HG03108 (cell line): ENCODE measurements around the gene RIC3.

ENCODE experiments used
- ATAC-seq: cut with Tn5 transposase; IDR thresholded peaks from one replicate; pipeline ENCODE4 v1.9.1; 2021; ENCODE audit warnings: moderate library complexity; ENCODE audit not compliant: unreplicated experiment

Gene RIC3

DNA sequence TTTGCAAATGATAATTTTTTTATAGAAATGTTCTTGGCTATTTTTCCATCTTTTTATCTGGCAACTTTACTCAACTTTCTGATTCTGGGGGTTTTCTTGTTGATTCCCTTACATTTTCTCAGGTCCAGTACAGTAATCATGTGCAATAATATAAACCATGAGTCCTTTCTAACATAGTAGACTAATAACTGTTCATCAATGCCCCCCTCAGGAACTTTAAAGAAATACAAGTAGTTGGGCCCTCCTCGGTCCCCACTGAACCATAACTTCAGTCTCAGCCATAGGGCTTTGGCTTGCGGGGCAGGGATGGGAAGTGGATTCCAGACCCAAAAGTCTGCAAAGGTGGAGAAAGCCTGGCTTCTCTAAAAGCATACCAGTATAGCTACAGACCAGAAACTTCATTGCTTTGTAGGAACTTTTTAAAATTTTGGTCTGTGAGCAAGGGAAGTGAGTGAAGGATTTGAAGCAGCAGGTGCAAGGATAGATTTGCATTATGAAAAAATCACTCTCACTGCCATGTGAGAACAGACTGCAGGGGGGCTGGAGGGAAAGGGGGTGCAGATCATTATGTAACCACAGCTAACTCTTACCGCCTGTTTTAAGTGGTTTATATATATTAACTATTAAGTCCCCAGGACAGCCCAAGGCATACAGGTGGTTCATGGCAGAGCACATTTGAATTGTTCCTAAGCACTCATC, 98.3 kb downstream of the RIC3 start:
- ATAC-seq, result no peak

DNA sequence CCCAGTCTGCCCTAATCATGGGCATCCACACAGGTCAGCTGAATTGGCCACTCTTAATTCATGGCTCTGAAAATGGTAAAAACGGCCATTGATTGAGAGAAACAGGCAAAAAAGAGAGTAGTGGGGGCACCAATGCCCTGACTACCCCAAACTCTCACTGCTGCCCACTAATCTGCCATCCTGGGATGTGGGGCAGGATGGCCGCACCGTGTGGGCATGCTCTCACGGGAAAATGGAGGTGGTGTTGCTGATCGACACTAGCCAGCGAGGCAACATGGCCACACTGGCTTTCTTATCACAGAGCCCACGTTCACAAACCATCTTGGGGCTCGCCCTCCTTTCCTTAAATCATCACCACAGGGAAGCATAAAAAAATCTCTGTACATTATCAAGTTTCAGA, 99.1 kb downstream of the RIC3 start:
- no peak for ATAC-seq

DNA sequence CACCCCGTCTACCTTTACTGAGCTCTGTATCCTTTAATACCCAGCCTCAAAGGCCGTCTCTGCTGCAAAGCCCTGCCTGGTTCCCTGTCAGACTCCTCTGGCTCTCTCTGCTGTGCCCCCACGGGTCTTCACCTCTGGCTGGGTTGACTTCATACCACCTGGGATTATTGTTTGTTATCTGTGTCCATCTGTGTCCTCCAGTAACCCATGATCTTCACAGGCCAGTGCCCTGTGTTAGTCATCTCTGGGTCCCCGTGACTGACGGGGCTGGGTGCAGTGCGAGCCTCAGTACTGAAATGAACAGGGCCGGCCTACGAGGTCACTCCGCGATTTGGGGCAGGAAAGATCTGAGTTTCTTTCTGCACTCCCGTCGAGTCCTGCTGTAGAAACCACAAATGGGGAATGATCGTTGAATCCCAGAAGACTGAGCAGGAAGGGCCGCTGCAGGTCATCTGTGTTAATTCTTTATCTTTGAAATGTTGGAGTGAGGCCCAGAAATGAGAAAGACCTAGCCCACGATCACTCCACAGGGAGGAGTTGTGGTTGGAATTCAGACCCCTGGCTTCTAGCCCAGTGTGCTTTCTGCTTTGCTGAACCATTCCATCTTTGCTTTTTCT, 100.1 kb downstream of the RIC3 start:
- no peak for ATAC-seq

DNA sequence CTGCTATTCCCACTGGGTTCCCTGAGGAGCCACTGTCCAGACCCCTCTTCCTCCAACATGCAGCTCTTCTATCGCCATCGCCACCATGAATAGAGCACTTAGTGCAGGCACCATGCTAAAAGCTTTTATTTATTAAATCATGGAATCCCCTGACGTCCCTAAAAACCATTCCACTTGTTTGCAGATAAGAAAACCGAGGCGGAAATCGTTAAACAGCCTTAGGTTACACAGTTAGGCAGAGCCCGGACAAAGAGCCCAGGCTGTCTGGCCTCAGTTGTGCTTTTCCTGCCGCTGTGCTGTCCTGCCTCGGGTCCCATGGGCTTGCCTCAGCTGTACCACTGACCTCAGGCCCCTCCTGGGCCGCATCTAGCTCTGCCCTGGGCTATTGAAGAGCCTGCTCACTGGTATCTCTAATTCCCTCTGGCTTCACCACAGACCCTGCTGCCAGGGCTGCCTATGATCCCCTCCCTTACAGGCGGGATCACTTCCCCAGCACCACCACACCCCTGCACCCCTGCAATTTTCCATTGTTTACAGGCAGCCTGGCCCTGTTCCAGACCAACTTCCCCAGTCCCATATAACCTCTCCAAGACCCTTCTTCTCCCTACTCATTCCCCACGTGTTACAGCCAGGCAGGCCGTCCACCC, 100.8 kb downstream of the RIC3 start:
- ATAC-seq, result no peak

DNA sequence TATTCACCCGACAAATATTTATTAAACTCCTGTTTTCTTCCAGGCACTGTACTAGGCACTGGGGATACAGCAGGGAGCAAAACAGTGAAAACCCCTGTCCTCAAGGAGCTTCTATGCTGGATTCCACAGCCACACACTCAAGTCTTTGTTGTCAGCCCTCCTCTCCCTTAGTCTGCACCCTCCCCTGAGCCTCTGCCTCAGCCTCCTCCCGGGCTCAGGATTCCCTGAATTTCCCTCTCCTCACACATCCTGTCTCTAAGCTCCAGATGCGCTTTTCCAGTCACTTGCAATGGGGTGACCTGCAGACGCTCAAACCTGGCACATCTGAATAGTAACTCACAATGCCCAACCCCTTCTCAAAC, 101.3 kb downstream of the RIC3 start:
- no peak for ATAC-seq

DNA sequence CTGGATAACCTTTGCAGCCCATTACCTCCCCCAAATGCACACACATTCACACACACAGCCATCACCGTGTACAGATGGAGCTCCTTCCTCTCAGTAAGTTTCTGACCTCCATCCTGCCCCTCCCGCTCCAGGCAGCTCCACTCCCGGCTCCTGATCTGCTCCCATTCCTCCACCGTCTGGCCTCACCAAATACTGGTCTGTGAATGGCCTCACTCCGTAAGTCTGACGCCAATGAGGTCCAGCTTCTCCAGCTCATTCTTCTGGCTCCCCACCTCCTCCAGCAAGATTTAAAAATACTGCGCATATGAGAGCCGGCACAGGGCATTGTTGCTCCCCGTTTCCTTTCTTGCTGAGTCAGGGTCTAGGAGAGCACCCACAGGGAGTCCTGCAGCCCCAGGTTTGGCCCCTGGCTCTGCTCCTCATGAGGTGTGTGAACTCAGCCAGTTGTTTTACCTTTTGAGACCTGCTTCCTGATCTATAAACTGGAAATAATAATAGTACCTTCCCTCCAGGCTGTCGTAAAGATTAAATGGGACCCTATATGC, 101.8 kb downstream of the RIC3 start:
- ATAC-seq, result no peak

DNA sequence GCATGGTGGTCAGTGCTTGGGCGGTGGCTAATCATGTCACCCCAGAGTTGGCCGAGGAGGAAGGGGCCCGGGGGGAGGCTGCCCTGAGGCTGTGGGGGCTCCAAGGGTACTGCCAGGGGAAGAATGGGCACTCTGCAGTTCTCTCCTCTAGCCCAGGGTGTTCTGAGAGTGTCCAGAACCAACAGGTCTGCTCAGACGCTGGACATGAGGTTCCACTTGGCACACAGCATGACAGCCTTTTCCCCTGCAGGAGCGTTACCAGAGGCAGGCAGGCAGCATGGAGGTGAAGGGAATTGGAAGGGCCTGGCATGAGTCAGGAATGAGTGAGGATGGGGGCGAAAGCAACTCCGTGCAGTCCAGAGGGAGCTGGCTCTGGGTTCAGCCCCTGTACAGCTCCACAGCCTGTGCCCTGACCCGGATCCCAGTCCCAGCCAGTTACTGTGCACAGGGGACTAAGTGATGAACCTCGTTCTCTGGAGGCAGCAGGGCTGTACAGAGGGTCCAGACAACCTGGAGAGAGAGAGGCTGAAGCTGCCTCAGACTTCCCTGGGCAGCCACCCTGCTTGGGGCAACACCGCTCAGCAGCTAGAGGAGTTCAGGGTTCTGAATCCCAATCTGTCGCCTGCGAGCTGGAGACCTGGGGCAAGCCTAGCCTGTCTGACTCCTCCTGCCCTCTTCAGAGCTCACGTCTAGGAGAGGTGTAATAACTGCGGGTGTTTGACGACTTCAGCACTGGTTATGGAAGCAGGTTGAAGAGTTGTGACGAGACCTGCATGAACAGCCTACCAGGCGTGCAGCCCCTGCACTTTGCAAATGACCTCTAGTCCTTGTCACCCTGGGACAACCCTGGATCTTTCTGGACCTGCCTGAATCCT, 102.6 kb downstream of the RIC3 start:
- ATAC-seq, result no peak

DNA sequence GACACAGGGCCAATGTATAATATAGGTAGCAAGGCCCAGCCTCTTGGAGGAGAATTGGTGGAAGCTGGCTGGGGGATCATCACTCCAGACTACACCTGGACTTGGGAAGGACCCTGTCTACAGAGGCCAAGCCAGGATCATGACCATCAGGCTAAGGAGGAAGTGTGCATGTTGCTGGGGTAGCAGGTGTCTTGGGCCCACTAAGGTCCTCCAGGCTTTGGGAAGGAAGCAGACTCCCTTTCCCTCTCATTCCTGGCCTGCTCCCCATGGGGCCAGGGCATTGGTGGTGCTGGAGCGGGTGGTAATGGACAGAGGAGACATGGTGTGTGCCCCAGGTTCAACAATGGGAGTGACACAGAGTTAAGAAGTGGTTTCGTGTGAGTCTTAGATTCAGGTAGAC, 103.8 kb downstream of the RIC3 start:
- no peak for ATAC-seq

DNA sequence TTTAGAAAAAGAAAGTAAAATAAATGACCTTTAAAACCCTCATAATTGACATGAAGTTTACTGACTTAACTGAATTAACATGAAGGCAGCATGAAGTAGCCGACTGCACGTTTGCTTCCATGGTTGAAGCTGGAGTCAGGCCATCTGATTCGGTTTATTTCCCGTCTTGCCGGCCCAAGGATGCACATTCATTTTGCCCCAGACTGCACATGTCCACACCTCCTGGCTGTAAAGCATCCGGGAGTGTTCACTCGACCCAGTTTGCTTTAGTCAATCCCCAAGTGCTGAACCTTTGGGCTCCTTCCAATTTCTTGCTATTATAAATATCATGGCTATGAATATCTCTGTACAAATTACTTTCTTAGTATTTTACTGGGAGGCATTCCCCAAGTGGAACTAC, 105.5 kb downstream of the RIC3 start:
- ATAC-seq, result no peak

DNA sequence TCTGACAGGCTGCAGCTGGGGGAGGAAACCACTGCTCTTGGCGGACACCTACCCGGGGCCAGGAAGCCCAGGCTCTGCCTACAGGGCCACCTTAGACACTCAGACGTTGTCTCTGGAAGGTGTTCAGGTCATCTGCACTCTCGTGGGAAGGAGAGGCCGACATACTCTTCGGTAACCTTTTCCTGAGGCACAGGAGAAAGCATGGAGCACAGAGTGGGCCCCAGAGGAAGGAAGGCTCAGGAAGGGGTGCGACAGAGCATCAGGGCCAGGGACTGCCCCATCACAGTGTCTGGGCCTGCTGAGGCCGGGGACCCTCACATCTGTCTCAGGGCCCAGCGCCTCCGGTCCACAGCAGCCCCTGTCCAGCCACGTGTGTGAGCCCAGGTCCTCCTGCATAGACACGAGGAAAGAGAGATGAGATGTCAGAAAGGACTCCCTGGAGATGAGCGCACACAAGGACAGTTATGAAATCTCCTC, 106.0 kb downstream of the RIC3 start:
- ATAC-seq, result no peak

DNA sequence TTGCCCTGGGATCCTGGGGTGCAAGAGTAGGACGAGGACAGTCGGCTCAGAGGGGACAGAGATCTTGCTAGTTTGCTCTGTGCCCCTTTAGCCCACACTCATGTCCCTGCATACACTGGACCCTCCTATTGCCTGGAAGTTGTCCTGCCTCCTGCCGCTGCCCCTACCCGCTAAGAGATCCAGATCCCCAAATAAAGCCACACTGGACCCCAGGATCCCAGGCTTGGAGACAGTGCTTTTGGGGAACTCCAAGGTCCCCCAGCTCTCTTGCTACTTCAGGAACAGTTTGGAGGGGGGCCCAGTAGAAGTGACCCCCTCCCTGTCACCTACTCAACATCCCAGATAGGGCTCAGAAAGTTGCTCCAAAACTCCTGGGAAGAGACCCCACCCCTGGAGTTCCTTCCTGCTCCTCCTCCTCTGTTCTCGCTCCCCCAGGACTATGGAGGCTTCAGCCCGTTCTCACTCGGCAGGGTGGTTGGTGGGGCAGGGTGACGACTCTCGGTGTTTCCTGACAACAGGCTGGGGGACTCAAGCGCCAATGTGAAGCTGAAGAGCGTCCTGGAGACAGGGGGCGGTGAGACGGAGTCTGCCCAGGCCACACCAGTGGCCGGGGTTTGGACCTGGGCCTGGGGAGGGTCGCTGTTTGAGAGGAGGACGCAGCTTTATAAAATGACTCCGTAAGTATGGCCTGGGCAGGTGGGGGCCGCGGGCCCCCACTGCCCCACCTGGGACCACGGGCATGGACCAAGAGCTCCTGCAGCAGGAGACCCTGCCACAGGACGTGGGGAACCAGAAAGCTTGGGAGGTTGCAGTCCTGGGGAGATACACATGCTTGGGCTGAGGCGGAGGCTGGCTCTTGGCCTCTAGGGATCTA, 107.0 kb downstream of the RIC3 start:
- ATAC-seq, result no peak

DNA sequence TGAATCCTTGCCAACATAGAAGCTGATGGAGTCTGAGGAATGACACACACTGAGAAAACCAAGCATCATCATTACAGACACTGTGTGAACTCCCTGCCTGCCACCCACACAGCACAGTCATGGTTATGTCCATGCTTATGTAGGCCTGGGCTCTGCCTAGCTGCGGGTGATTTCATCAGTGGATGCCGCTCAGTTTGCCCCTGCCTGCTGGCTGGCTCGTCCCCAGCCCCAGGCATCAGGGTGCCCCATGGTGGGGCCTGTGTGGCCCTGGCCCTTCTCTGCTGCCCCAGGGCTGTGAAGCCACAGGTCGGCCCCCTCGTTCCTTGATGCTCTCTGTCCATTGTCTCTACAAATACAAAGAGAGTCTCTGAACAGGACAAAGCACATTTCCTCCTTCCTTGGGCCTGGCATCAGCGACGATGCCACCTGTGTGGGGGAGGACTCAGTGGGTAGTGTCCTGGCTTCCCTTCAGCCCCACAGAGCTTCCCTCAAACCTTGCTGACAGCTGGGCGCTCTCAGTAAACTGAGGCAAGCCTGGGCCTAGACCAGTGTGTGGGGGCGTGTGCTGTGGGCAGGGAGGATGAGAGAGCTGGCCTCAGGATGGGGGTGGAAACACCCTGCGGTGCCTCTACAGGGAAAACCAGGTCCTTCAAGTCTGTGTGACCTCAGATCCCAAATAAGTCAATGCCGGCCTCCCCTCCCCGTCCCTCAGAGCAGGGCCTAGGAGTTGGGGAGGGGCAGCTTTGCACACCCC, 107.8 kb downstream of the RIC3 start:
- ATAC-seq, result no peak

DNA sequence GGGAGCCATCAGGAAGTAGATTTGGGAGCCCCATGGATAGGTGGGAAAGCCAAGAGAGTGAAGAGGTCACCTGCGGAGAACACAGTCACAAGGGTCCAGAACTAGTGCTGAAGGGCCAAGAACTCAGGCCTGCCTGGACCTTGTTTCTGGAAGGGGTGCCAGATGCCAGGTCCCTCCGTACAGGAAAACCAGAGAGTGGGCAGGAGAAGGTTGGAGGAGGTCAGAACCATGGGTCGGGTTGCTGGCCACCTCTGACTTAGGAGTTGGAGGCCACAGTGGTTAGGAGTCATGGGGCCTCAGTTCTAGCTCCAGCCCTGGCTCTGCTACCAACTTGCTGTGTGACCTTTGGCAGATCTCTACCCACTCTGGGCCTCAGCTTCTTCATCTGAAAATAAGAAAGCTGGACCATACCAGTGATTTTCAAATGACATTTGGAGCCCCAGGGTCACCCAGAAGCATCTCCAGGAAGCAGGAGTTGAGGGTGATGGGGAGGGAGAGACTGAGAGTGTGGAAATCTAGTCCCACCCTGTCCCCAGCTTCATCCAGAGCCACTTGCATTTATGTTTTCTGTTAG, 108.6 kb downstream of the RIC3 start:
- no peak for ATAC-seq

DNA sequence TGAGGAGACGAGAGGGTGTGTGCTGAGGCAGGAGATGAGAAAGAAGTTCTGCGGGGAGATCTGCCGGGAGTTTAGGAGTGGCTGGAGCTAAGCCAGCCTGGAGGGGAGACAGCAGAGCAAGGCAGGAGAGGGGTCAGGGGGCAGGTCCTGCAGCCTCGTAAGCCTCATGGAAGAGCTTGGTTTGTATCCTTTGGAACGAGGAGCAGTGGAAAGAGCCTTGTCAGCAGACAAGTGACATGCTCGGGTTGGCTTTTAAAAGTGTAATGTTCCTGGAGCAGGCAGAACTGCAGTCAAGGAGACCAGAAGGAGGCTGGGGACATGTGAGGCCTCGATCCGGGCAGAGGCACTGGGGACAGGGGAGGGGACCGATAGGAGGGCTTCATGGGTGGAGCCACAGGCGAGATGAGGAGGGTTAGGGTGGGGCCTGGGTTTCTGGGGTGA, 109.2 kb downstream of the RIC3 start:
- no peak for ATAC-seq

DNA sequence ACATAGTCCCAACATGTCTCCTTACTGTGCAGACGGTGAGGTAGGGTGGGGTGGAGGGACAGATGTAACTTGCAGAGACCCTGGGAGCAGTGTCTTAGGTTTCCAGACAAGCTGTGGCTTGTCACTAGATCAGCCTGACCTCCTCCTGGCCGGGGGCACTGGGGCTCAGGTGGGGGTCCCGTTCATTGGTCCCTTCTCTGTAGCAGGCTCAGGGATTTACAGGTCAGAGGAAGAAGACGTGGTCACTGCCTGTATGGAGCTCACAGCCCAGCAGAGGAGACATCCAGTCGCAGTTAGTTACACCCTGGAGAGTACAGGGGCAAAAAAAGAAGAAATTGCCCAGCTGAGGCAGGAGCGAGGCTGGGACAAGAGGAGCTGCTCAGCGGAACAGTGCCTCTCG, 109.8 kb downstream of the RIC3 start:
- no peak for ATAC-seq

DNA sequence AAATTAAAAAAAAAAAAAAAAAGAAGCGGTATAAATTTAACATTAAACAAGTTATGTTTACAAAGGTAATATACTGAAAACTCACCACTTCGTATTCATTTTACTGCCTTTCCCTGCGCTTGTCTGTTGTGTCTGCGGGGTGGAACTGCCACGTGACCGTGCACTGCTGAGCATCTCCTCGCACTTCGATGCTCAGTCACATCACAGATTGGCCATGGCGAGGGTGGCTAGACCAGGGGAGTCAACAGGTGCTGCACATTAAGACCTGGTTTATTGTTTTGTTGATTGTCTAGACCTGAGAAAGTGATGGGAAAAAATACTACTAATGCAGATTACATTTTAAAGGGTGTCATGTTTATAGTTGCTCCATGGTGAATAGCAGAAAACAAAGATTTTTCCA, 110.6 kb downstream of the RIC3 start:
- ATAC-seq, result no peak

DNA sequence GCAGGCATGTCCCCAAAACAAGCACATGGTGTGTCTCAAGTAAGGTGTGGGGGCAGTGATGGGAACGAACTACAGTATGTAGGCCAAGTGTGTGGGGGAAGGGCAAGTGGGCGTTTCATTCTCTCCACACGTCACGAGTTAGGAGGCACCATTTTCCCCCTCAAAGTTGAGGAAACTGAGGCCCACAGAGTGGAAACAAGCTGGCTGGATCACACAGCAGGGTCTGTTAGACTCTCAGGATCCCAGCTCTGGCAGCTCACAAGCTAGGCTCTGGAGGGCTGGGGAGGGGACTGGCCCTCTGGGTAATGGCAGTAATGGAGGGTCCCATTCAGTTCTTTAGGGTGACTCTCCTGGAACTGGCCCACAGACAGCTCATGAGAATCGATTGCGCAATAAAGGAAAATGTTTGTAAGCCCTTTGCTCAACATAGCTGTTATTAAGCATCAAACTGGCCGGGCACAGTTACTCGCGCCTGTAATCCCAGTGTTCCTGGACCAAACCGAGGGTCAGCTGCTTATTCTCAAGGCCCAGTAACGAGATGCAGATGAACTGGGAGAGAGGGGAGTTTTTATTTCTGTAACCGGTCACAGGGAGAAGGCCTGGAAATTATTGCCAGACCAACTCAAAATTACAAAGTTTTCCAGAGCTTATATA, 111.9 kb downstream of the RIC3 start:
- no peak for ATAC-seq
